Activated T-helper 1 cell treated with Interleukin-2 at 50 U/mL for 16 hours (primary cell): ENCODE measurements around the gene ALKBH6.

Source experiments
- DNase-seq: peaks from one replicate; pipeline ENCODE4 v3.0.0-alpha.2; 2020; ENCODE audit warnings: low read depth

The ALKBH6 gene

DNA sequence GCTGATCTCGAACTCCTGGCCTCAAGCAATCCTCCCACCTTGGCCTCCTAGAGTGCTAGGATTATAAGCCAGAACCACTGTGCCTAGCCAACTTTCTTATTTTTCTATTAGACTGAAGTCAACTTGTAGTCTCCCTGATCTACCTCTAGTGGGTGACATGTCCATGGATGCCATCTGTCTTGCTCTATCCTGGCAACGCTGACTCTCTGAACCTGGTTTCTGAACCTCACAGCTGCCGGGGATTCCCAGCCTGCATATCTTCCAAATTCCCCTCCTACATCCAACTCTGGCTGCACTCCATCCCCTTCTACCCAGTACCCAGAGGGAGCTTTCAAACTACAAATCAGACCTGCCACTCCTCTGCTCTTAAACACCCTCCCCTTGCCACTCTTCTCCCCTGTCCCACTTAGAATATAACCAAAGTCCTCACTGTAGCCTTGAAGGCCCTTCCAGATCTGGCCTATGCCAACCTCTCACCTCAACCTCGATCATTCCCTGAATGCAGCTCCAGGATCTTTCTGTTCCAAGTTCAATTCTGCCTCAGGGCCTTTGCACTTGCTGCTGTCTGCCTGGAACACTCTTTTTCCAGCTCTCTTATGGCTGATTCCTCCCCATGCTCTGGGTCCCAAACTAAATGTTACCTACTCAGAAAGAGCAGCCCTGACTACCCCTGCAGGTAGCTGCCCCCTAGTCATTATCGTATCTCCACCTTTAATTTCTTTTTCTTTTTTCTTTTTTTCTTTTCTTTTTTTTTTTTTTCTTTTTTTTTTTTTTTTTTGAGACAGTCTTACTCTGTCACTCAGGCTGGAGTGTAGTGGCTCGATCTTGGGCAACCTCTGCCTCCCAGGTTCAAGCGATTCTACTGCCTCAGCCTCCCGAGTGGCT is 16.5 kb upstream of the ALKBH6 start:
- no peak for DNase-seq

GRCh38 chr19:36028313-36029041 is 14.5 kb upstream of the ALKBH6 start:
- no peak for DNase-seq

DNA sequence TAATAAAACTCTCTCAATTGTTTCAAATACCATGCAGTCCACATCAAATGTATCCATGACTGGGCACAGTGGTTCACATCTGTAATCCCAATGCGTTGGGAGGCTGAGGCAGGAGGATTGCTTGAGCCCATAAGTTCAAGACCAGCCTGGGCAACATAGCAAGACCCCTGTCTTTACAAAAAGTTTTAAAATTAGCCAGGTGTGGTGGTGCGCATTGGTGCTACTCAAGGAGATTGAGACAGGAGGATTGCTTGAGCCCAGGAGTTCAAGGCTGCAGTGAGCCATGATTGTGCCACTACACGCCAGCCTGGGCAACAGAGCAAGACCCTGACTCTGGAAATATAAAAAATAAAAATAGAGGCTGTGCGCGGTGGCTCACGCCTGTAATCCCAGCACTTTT is 13.7 kb upstream of the ALKBH6 start:
- DNase-seq, result no peak

DNA sequence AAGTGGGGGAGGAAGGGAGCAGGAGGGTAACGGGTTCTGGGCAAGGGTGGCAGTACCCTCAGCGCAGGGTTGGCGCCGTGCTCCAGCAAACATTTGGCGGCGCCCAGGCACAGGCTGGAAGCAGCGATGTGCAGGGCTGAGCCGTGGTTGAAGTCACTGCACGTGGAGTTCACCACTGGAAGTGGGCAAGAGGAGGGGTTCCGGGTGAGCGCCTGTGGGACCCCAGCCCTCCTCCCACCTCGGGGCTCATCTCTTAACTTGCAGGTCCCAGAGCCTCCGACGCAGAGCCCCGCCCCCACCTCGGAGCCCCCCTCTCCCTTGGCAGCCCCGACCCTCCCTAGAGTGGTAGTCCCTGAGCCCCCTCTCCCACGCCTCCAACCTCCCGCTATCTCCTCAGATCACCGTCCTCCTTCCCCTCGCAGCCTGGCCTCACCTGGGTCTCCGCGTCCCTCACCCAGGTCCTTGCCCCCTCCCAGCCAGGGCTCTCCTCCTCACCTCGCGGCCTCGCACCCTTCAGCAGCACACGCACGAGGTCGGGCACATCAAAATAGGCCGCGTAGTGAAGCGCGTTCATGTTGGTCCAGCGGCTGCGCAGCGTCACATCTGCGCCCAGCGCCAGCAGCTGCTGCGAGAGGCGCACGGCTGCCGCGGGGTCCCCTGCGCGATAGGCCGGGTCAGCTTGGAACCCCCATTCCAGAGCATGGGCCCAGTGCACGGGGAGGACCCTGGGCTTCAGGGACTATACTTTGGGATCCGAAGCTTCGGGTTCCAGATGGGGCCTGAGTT is 12.3 kb upstream of the ALKBH6 start:
- no peak for DNase-seq

DNA sequence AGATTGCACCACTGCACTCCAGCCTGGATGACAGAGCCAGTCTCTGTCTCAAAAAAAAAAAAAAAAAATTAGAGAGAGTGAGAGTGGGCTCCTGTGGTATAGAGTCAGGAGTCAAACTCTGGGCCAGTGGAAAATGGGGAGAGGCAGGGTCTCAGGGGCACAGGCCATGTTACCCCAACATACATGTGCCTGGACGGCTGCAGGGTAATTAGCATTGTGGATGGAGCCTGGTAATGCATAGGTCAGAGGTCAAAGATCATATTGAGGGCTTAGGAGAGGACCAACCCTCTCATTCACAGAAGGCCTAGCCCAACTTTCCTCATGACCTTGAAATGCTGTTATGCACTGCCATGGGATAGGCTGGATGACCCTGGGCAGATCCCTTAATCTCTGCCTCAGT is 11.5 kb upstream of the ALKBH6 start:
- no peak for DNase-seq

GRCh38 chr19:36023432-36023831 is 9.4 kb upstream of the ALKBH6 start:
- DNase-seq, result no peak

DNA sequence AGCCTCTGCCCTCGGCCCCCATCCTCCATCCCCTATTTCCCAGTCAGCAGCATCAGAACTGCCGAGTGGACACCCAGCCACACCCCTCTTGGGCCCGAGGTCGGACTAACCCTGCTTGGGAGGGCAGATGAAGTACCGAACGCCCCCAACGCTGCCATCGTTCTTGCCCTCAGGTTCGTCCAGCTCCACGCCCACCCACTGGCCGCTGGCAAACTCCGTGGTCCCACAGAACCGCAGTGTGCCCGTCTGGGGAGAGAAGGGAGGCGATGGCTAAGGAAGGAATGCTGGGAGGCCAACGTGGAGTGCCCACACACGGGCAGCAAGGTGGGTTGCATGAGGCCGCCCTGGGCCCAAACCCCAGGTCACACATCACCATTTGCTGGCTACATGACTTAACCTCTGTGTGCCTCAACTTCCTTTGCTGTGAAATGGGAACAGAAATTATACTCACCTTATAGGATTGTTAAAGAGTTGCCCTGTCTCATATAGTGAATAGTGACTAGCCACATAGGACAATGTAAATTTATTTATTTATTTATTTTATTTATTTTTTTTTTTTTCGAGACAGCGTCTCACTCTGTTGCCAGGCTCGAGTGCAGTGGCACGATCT is 5.2 kb upstream of the ALKBH6 start:
- DNase-seq, result no peak

GRCh38 chr19:36013280-36014011 is 567 bp downstream of the ALKBH6 start:
- no peak for DNase-seq

DNA sequence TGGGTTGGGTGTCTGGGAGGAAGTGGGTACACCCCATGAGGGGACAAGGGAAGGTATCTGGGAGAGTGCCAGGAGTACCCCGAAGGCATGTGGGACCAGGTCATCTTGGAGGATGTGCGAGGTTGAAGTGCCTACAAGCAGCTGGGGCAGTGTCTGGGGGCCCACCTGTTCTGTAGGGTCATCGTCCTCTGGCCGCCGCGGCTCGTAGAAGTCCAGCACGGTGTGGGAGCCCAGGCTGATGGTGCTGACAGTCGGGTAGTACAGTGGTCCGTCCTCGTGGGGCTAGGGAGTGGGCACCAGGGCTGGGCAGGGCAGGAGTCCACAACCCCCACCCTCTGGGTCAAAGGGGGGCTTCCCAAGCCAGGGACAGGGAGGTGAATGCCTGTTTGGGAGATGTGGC is 3.6 kb downstream of the ALKBH6 start:
- DNase-seq, result no peak

DNA sequence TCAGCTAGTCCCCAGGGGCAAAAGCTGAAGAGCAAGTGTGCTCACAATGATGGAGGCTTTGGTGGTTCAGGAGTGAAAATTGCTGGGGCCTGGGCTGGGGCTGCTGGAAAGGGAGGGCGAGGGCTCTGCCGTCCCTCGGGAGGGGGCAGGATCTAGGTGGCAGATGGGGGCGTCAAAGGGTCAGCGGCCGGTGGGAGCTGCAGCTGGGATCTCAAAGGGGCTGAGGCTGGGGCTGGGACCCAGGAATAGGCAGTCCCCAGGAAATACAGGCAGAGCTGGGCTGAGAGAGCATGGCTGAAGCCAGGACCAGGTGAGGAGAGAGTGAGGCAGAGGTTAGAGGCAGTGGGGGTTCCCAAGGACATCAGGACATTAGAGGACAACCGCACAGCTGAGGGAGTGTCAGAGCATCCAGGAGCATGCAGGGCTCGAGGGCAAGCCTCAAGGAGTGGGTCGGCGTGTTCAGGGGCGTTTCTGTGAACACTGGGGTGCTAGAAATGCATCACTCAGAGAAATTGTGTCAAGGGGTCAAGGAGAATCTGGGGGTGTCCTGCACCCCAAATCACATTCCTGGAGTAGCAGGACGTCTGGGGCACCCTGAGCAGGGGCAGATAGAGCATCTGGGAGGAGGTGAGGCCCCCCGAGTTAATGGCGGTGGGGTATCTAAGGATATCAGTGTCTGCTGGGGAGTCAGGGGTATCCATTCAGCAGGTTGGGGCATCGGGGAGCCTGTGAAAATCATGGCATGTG is 4.2 kb downstream of the ALKBH6 start:
- no peak for DNase-seq

DNA sequence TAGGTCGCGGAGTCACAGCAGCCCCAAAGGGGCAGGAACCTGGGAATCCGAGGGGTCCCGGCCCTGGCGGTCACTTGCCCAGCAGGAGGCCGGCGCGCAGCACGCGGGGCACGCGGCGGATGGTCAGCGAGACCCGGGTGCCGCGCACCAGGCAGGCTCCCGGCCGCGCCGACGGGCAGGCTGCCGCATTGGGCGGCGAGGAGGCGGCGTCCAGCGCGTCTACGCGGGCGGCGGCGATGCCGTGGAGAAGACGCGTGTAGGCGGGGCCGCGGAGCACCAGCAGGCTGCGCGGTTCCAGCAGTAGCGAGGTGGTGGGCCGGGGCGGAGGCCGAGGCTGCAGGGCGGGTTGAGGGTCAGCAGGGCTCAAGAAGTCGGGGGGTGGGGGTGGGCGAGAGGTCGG is 4.8 kb downstream of the ALKBH6 start:
- DNase-seq, result peak; percentile 22

GRCh38 chr19:36008336-36008978 is 5.6 kb downstream of the ALKBH6 start, which contains the start of gene SYNE4:
TSS of gene SYNE4 (minus strand) at chr19:36008813. CDS start at chr19:36008681, 132 bp downstream.
- no peak for DNase-seq

- DNase-seq, result no peak
Measured at GRCh38 chr19:36006955-36007354, 7.1 kb downstream of the ALKBH6 start.

DNA sequence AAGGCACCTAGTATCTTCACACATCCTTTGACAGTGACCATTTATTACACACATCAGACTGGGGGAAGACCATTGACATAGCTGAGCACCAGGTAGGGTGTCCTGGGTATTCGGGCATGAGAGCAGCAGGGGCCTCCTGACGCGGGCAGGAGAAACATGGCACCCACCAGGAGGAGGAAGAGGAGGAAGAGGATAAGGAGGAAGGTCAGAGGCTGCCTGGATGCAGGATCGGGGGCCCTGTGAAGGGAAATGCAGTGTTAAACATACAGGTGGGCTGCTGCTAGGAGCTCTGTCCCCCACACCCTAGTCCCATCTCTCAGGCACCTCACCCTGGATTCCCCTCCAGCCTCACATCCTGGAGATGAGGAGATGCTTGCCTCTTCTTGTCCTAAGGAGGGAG is 10.7 kb downstream of the ALKBH6 start:
- no peak for DNase-seq

DNA sequence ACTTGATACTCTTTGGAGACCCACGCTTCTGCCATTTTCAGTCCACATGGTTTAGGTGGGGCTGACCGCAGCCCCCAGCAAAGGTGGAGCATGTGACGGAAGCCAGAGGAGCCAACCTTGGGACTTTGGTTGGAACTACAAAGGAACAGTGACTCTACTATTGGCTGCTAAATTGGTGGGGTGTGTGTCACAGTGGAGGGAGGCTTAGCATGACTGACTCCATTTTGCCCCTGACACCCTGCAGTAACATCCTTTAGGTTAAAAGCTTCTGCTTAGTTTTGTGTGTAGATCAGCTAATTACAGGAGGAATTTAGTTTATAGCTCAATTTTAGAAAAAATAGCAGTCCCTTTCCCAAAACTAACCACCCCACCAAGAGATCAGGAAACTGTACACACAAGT is 12.4 kb downstream of the ALKBH6 start:
- no peak for DNase-seq

DNA sequence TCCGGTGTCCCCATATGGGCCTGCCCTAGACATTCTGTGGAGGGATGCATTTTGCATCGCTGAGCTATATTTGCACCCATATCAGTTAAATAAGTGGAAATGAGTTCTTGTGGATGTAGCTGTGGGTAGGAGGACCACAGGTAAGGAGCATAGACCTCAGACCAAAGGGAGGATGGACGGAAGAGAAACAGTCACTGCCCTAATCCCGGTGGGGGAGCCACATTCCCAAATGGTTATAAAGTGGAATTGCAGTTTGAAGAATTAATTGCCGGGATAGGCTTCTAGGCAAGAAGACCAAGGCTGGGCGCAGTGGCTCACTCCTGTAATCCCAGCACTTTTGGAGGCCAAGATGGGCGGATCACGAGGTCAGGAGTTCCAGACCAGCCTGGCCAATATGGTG is 17.2 kb downstream of the ALKBH6 start:
- no peak for DNase-seq

DNA sequence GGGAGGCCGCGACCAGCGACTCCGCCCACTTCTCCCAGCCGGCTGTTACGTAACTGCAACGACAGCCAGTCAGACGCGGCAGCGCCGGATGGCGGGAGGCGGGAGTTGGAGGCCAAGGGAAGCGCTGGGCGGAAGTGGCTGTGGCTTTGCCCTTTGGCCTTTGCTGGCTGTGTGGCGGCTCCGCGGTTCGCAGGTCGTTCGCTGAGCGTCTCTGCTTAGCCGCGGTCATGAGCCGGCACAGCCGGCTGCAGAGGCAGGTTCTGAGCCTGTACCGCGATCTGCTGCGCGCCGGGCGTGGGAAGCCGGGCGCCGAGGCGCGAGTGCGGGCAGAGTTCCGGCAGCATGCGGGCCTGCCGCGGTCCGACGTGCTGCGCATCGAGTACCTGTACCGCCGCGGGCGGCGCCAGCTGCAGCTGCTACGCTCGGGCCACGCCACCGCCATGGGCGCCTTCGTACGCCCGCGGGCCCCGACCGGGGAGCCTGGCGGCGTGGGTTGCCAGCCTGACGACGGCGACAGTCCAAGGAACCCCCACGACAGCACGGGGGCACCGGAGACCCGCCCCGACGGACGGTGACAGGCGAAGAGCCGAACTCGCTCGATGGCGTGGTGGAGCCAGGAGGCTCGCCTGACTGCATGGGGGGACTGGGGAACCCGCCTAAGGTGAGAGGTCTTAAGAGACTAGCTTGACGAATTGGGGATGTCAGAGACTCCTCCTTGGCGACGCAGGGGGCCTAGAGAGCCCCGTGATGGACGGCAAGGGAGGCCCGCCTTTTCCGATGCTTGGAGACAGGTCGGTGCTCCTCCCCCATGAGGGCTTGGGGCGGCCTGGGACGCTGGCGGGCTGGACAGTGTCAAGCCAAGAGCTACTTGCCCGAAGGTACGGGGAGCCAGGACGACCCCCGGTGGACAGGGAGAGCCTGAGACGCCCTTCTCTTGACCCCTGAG is 18.7 kb downstream of the ALKBH6 start, which contains the start of gene SDHAF1:
SDHAF1 (plus strand) TSS at position 141 of the 946 bp plus-strand sequence; CDS start at position 228, 87 bp downstream.
- peak; percentile 85 for DNase-seq

DNA sequence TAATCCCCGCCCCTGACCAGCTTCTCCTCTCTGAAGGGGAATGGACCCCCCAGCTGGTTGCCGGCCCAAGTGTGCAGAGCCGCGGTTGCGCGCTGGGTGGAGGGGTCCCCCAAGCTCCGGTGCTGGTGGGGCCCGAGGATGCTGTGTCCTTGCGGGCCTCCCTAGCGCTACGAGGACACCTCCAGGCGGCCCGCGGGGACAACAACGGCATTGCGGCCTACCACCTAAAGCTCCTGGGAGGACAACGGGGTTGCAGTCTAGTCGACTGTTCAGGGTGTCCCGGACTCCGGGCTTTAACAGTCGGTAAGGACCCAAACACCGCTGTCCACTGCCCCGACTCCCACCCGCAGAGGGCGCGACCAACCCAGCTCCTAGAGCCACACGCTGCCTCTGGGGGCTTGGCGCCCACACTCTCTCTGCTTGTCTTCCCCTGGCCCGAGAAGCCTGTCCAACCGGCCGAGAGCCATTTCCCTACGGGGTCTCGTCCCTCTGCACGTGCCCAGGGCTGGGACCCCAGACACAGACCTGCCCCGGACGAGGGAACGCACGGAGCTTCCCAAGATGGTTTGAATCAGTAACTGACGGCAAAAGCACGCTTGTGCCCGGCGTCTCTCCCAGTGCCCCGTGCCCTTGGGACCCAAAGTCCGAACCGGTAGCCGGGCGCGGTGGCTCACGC is 20.0 kb downstream of the ALKBH6 start:
- no peak for DNase-seq
